GM03348 (cell line): ENCODE measurements around the gene COPG2.
"Not testable (repeated sequence)": the region's sequence is repeated elsewhere in the genome, so short reads cannot be mapped to it uniquely, and the experiment has no call there.

Experiments used
- DNase-seq: peaks from one replicate; pipeline ENCODE4 v3.0.0; 2012; ENCODE audit warnings: low spot score

Gene COPG2

GRCh38 chr7:130650611-130651120 lies 17.9 kb downstream of the COPG2 start:
- no peak for DNase-seq

- DNase-seq = peak; percentile 52
Measured at GRCh38 chr7:130649004-130649790, 19.4 kb downstream of the COPG2 start.

- no peak for DNase-seq
Measured at GRCh38 chr7:130648580-130648979, 20.0 kb downstream of the COPG2 start.

- DNase-seq = no peak
Measured at GRCh38 chr7:130642383-130642782, 26.2 kb downstream of the COPG2 start.

GRCh38 chr7:130641497-130641896 lies 27.1 kb downstream of the COPG2 start:
- DNase-seq = no peak

- no peak for DNase-seq
Measured at GRCh38 chr7:130641040-130641439, 27.5 kb downstream of the COPG2 start.

GRCh38 chr7:130639388-130639787 lies 29.2 kb downstream of the COPG2 start:
- DNase-seq = no peak

GRCh38 chr7:130632111-130632510 lies 36.4 kb downstream of the COPG2 start:
- peak; percentile 13 for DNase-seq

GRCh38 chr7:130628901-130629300 lies 39.6 kb downstream of the COPG2 start:
- DNase-seq = no peak

GRCh38 chr7:130627775-130628174 lies 40.8 kb downstream of the COPG2 start:
- DNase-seq = no peak

- DNase-seq = no peak
Measured at GRCh38 chr7:130622866-130623265, 45.7 kb downstream of the COPG2 start.

- DNase-seq = no peak
Measured at GRCh38 chr7:130615583-130615982, 53.0 kb downstream of the COPG2 start.

GRCh38 chr7:130614449-130614848 lies 54.1 kb downstream of the COPG2 start:
- no peak for DNase-seq

- DNase-seq = no peak
Measured at GRCh38 chr7:130611218-130611617, 57.3 kb downstream of the COPG2 start.

- DNase-seq = not testable (repeated sequence)
Measured at GRCh38 chr7:130607066-130607465, 61.5 kb downstream of the COPG2 start.

GRCh38 chr7:130606161-130606560 lies 62.4 kb downstream of the COPG2 start:
- no peak for DNase-seq

GRCh38 chr7:130598056-130598455 lies 70.5 kb downstream of the COPG2 start:
- DNase-seq = no peak

GRCh38 chr7:130595986-130596385 lies 72.6 kb downstream of the COPG2 start:
- DNase-seq = no peak

GRCh38 chr7:130593033-130593432 lies 75.5 kb downstream of the COPG2 start:
- DNase-seq = no peak

GRCh38 chr7:130591464-130591863 lies 77.1 kb downstream of the COPG2 start:
- not testable (repeated sequence) for DNase-seq

GRCh38 chr7:130585932-130586331 lies 82.6 kb downstream of the COPG2 start:
- DNase-seq = not testable (repeated sequence)

GRCh38 chr7:130575110-130575509 lies 93.4 kb downstream of the COPG2 start:
- not testable (repeated sequence) for DNase-seq

GRCh38 chr7:130570144-130570543 lies 98.4 kb downstream of the COPG2 start:
- not testable (repeated sequence) for DNase-seq

GRCh38 chr7:130566898-130567280 lies 101.7 kb downstream of the COPG2 start:
- no peak for DNase-seq
